ENCODE data around the gene C6orf136.
A peak's percentile ranks its signal among the peaks of the same experiment; 100 is the strongest.

The C6orf136 gene

GRCh38 chr6:30617565-30618269, 29.2 kb upstream of the C6orf136 start, which contains the start of gene MRPS18B:
Gene MRPS18B (plus strand): TSS chr6:30617840. CDS start chr6:30617866, 26 bp downstream.
- Histone ChIP-seq H3K9me3 (ENCODE audit: low read length) (no peaks in the 10 kb centered on the region), H3K4me1 (ENCODE audit: insufficient read depth, low read length) (peaks cover 26% of the 10 kb centered on the region), H3K9ac (ENCODE audit: low read length) (peak within 1 kb of the TSS; percentile 100), H3K27ac (ENCODE audit: low read depth, low read length) (peak within 1 kb of the TSS; percentile 90), H3K27me3 (ENCODE audit: control insufficient read depth in 1 of 2, insufficient read depth in 2 of 2, low read length in 2 of 2) (no peaks in the 10 kb centered on the region), H3K4me3 (ENCODE audit: low read depth in 1 of 2, low read length in 2 of 2) (peak within 1 kb of the TSS; percentile 76 to 96), H3K36me3 (ENCODE audit: insufficient read depth, low read length) (peaks cover 40% of the 10 kb centered on the region)

- peaks cover 43% of the 10 kb centered on the region for H3K36me3 ChIP-seq (ENCODE audit: insufficient read depth, low read length)
- H3K9me3 ChIP-seq (ENCODE audit: low read length) = no peaks in the 10 kb centered on the region
- peak overlapping the region; percentile 81 for H3K9ac ChIP-seq (ENCODE audit: low read length)
- peak overlapping the region; percentile 38 to 67 for H3K4me3 ChIP-seq (ENCODE audit: low read depth in 1 of 2, low read length in 2 of 2)
- H3K27me3 ChIP-seq (ENCODE audit: control insufficient read depth in 1 of 2, insufficient read depth in 2 of 2, low read length in 2 of 2) = no peaks in the 10 kb centered on the region
- peak overlapping the region; percentile 62 for H3K27ac ChIP-seq (ENCODE audit: low read depth, low read length)
- H3K4me1 ChIP-seq (ENCODE audit: insufficient read depth, low read length) = peaks cover 20% of the 10 kb centered on the region
Measured at GRCh38 chr6:30618270-30618797, 28.6 kb upstream of the C6orf136 start.

GRCh38 chr6:30619561-30619960, 27.4 kb upstream of the C6orf136 start:
- H3K9me3 ChIP-seq (ENCODE audit: low read length) = no peaks in the 10 kb centered on the region
- H3K36me3 ChIP-seq (ENCODE audit: insufficient read depth, low read length) = peaks cover 46% of the 10 kb centered on the region
- H3K4me3 ChIP-seq (ENCODE audit: low read depth in 1 of 2, low read length in 2 of 2) = no peak overlapping the region
- H3K27me3 ChIP-seq (ENCODE audit: control insufficient read depth in 1 of 2, insufficient read depth in 2 of 2, low read length in 2 of 2) = no peaks in the 10 kb centered on the region
- no peak overlapping the region for H3K27ac ChIP-seq (ENCODE audit: low read depth, low read length)
- H3K4me1 ChIP-seq (ENCODE audit: insufficient read depth, low read length) = peaks cover 8% of the 10 kb centered on the region
- no peak overlapping the region for H3K9ac ChIP-seq (ENCODE audit: low read length)

- Histone ChIP-seq H3K27ac (ENCODE audit: low read depth, low read length) (no peak overlapping the region), H3K36me3 (ENCODE audit: insufficient read depth, low read length) (peaks cover 53% of the 10 kb centered on the region)
Measured at GRCh38 chr6:30625511-30625910, 21.4 kb upstream of the C6orf136 start.

GRCh38 chr6:30626484-30627366, 20.2 kb upstream of the C6orf136 start, which contains the start of gene ATAT1:
Gene ATAT1 (plus strand): TSS chr6:30626874.
- Histone ChIP-seq H3K4me3 (ENCODE audit: low read depth in 1 of 2, low read length in 2 of 2) (peak within 1 kb of the TSS; percentile 52 to 92), H3K9ac (ENCODE audit: low read length) (peak within 1 kb of the TSS; percentile 97), H3K9me3 (ENCODE audit: low read length) (no peaks in the 10 kb centered on the region), H3K27ac (ENCODE audit: low read depth, low read length) (peak within 1 kb of the TSS; percentile 85), H3K36me3 (ENCODE audit: insufficient read depth, low read length) (peaks cover 42% of the 10 kb centered on the region), H3K4me1 (ENCODE audit: insufficient read depth, low read length) (peaks cover 11% of the 10 kb centered on the region), H3K27me3 (ENCODE audit: control insufficient read depth in 1 of 2, insufficient read depth in 2 of 2, low read length in 2 of 2) (no peaks in the 10 kb centered on the region)

More at GRCh38 chr6:30625511-30625910, 21.4 kb upstream of the C6orf136 start:
- Histone ChIP-seq H3K27me3 (ENCODE audit: control insufficient read depth in 1 of 2, insufficient read depth in 2 of 2, low read length in 2 of 2) (no peaks in the 10 kb centered on the region), H3K4me3 (ENCODE audit: low read depth in 1 of 2, low read length in 2 of 2) (no peak overlapping the region), H3K4me1 (ENCODE audit: insufficient read depth, low read length) (peaks cover 11% of the 10 kb centered on the region), H3K9me3 (ENCODE audit: low read length) (no peaks in the 10 kb centered on the region), H3K9ac (ENCODE audit: low read length) (no peak overlapping the region)

- H3K4me3 ChIP-seq (ENCODE audit: low read depth in 1 of 2, low read length in 2 of 2) = no peak overlapping the region
Measured at GRCh38 chr6:30635834-30636233, 11.1 kb upstream of the C6orf136 start.

GRCh38 chr6:30640481-30640880, 6.5 kb upstream of the C6orf136 start:
- no peak overlapping the region for H3K27ac ChIP-seq (ENCODE audit: low read depth, low read length)
- H3K4me1 ChIP-seq (ENCODE audit: insufficient read depth, low read length) = no peaks in the 10 kb centered on the region
- no peaks in the 10 kb centered on the region for H3K9me3 ChIP-seq (ENCODE audit: low read length)
- H3K27me3 ChIP-seq (ENCODE audit: control insufficient read depth in 1 of 2, insufficient read depth in 2 of 2, low read length in 2 of 2) = no peaks in the 10 kb centered on the region
- no peak overlapping the region for H3K9ac ChIP-seq (ENCODE audit: low read length)
- H3K36me3 ChIP-seq (ENCODE audit: insufficient read depth, low read length) = peaks cover 19% of the 10 kb centered on the region
- H3K4me3 ChIP-seq (ENCODE audit: low read depth in 1 of 2, low read length in 2 of 2) = no peak overlapping the region

More at GRCh38 chr6:30635834-30636233, 11.1 kb upstream of the C6orf136 start:
- H3K4me1 ChIP-seq (ENCODE audit: insufficient read depth, low read length) = no peaks in the 10 kb centered on the region
- H3K27me3 ChIP-seq (ENCODE audit: control insufficient read depth in 1 of 2, insufficient read depth in 2 of 2, low read length in 2 of 2) = no peaks in the 10 kb centered on the region
- no peaks in the 10 kb centered on the region for H3K9me3 ChIP-seq (ENCODE audit: low read length)
- H3K27ac ChIP-seq (ENCODE audit: low read depth, low read length) = no peak overlapping the region
- peaks cover 18% of the 10 kb centered on the region for H3K36me3 ChIP-seq (ENCODE audit: insufficient read depth, low read length)
- no peak overlapping the region for H3K9ac ChIP-seq (ENCODE audit: low read length)

GRCh38 chr6:30641048-30641447, 5.9 kb upstream of the C6orf136 start:
- Histone ChIP-seq H3K9me3 (ENCODE audit: low read length) (no peaks in the 10 kb centered on the region), H3K36me3 (ENCODE audit: insufficient read depth, low read length) (peaks cover 19% of the 10 kb centered on the region), H3K27ac (ENCODE audit: low read depth, low read length) (no peak overlapping the region), H3K9ac (ENCODE audit: low read length) (no peak overlapping the region), H3K4me3 (ENCODE audit: low read depth in 1 of 2, low read length in 2 of 2) (no peak overlapping the region), H3K27me3 (ENCODE audit: control insufficient read depth in 1 of 2, insufficient read depth in 2 of 2, low read length in 2 of 2) (no peaks in the 10 kb centered on the region), H3K4me1 (ENCODE audit: insufficient read depth, low read length) (peaks cover under 1% of the 10 kb centered on the region)

- Histone ChIP-seq H3K27me3 (ENCODE audit: control insufficient read depth in 1 of 2, insufficient read depth in 2 of 2, low read length in 2 of 2) (no peaks in the 10 kb centered on the region), H3K4me3 (ENCODE audit: low read depth in 1 of 2, low read length in 2 of 2) (no peak overlapping the region), H3K36me3 (ENCODE audit: insufficient read depth, low read length) (peaks cover 19% of the 10 kb centered on the region), H3K9ac (ENCODE audit: low read length) (no peak overlapping the region), H3K4me1 (ENCODE audit: insufficient read depth, low read length) (peaks cover 14% of the 10 kb centered on the region), H3K27ac (ENCODE audit: low read depth, low read length) (no peak overlapping the region), H3K9me3 (ENCODE audit: low read length) (no peaks in the 10 kb centered on the region)
Measured at GRCh38 chr6:30643656-30644055, 3.3 kb upstream of the C6orf136 start.

GRCh38 chr6:30644769-30645168, 2.2 kb upstream of the C6orf136 start:
- Histone ChIP-seq H3K9me3 (ENCODE audit: low read length) (no peaks in the 10 kb centered on the region), H3K4me3 (ENCODE audit: low read depth in 1 of 2, low read length in 2 of 2) (no peak overlapping the region), H3K9ac (ENCODE audit: low read length) (no peak overlapping the region), H3K36me3 (ENCODE audit: insufficient read depth, low read length) (peaks cover 23% of the 10 kb centered on the region), H3K4me1 (ENCODE audit: insufficient read depth, low read length) (peaks cover 14% of the 10 kb centered on the region), H3K27ac (ENCODE audit: low read depth, low read length) (no peak overlapping the region), H3K27me3 (ENCODE audit: control insufficient read depth in 1 of 2, insufficient read depth in 2 of 2, low read length in 2 of 2) (no peaks in the 10 kb centered on the region)

GRCh38 chr6:30645989-30646388, 944 bp upstream of the C6orf136 start:
- peak overlapping the region; percentile 98 for H3K27ac ChIP-seq (ENCODE audit: low read depth, low read length)
- H3K4me3 ChIP-seq (ENCODE audit: low read depth in 1 of 2, low read length in 2 of 2) = no peak overlapping the region
- peak overlapping the region; percentile 3 for H3K9ac ChIP-seq (ENCODE audit: low read length)
- peaks cover 17% of the 10 kb centered on the region for H3K36me3 ChIP-seq (ENCODE audit: insufficient read depth, low read length)
- H3K27me3 ChIP-seq (ENCODE audit: control insufficient read depth in 1 of 2, insufficient read depth in 2 of 2, low read length in 2 of 2) = no peaks in the 10 kb centered on the region
- peaks cover 14% of the 10 kb centered on the region for H3K4me1 ChIP-seq (ENCODE audit: insufficient read depth, low read length)
- no peaks in the 10 kb centered on the region for H3K9me3 ChIP-seq (ENCODE audit: low read length)

Measured in muscle layer of colon (tissue), 2 donors.